Measurements from ENCODE around the gene ALKBH5.

Gene ALKBH5

GRCh38 chr17:18157354-18157985, 26.2 kb upstream of the ALKBH5 start:
- no peak overlapping the region for H3K4me3 ChIP-seq (ENCODE audit: low read length)

GRCh38 chr17:18158022-18158600, 25.5 kb upstream of the ALKBH5 start:
- no peak for TF ChIP-seq CTCF (conservative IDR thresholded peaks at IDR 0.05; ENCODE audit: low read depth, low read length)
- peak overlapping the region; percentile 55 for H3K4me3 ChIP-seq (ENCODE audit: low read length)
- peak; percentile 48 for DNase-seq (ENCODE audit: low read depth)

More at GRCh38 chr17:18157354-18157985, 26.2 kb upstream of the ALKBH5 start:
- no peak for DNase-seq (ENCODE audit: low read depth)
- TF ChIP-seq CTCF (conservative IDR thresholded peaks at IDR 0.05; ENCODE audit: low read depth, low read length), result no peak

GRCh38 chr17:18159551-18160120, 24.0 kb upstream of the ALKBH5 start:
- TF ChIP-seq CTCF (conservative IDR thresholded peaks at IDR 0.05; ENCODE audit: low read depth, low read length), result no peak
- H3K4me3 ChIP-seq (ENCODE audit: low read length), result no peak overlapping the region
- DNase-seq (ENCODE audit: low read depth), result no peak

GRCh38 chr17:18160128-18160856, 23.3 kb upstream of the ALKBH5 start:
- no peak for DNase-seq (ENCODE audit: low read depth)
- TF ChIP-seq CTCF (conservative IDR thresholded peaks at IDR 0.05; ENCODE audit: low read depth, low read length), result no peak
- no peak overlapping the region for H3K4me3 ChIP-seq (ENCODE audit: low read length)

GRCh38 chr17:18161207-18162145, 22.2 kb upstream of the ALKBH5 start:
- H3K4me3 ChIP-seq (ENCODE audit: low read length), result no peak overlapping the region
- TF ChIP-seq CTCF (conservative IDR thresholded peaks at IDR 0.05; ENCODE audit: low read depth, low read length), result no peak
- DNase-seq (ENCODE audit: low read depth), result no peak

- no peak overlapping the region for H3K4me3 ChIP-seq (ENCODE audit: low read length)
- DNase-seq (ENCODE audit: low read depth), result no peak
- TF ChIP-seq CTCF (conservative IDR thresholded peaks at IDR 0.05; ENCODE audit: low read depth, low read length), result no peak
Measured at GRCh38 chr17:18163547-18163946, 20.1 kb upstream of the ALKBH5 start.
